NCI-H1105 (cell line): Measurements from ENCODE around the gene UBXN10.
"Not testable (repeated sequence)": the region's sequence is repeated elsewhere in the genome, so short reads cannot be mapped to it uniquely, and the experiment has no call there.

Experiments used
- DNase-seq: peaks from one replicate; lab custom pipeline; 2025; lab: John Stamatoyannopoulos, UW

UBXN10 gene

GRCh38 chr1:20200966-20201365, 15.1 kb downstream of the UBXN10 start:
- no peak for DNase-seq

- DNase-seq = no peak
Observed at GRCh38 chr1:20202166-20202565, 16.3 kb downstream of the UBXN10 start.

- DNase-seq = no peak
Observed at GRCh38 chr1:20207546-20207945, 21.6 kb downstream of the UBXN10 start.

- DNase-seq = no peak
Observed at GRCh38 chr1:20209471-20209870, 23.6 kb downstream of the UBXN10 start.

- no peak for DNase-seq
Observed at GRCh38 chr1:20210736-20211460, 25.0 kb downstream of the UBXN10 start.

GRCh38 chr1:20211511-20211931, 25.6 kb downstream of the UBXN10 start:
- no peak for DNase-seq

- DNase-seq = no peak
Observed at GRCh38 chr1:20212085-20212684, 26.3 kb downstream of the UBXN10 start.

GRCh38 chr1:20212685-20213331, 26.9 kb downstream of the UBXN10 start:
- DNase-seq = peak; percentile 86

GRCh38 chr1:20215716-20216115, 29.8 kb downstream of the UBXN10 start:
- DNase-seq = no peak

- DNase-seq = peak; percentile 2
Observed at GRCh38 chr1:20216574-20216973, 30.7 kb downstream of the UBXN10 start.

- DNase-seq = not testable (repeated sequence)
Observed at GRCh38 chr1:20219053-20219452, 33.2 kb downstream of the UBXN10 start.

- DNase-seq = no peak
Observed at GRCh38 chr1:20220036-20220435, 34.1 kb downstream of the UBXN10 start.

- no peak for DNase-seq
Observed at GRCh38 chr1:20223106-20223505, 37.2 kb downstream of the UBXN10 start.

- DNase-seq = no peak
Observed at GRCh38 chr1:20223551-20224419, 37.9 kb downstream of the UBXN10 start.

- DNase-seq = no peak
Observed at GRCh38 chr1:20224546-20224945, 38.6 kb downstream of the UBXN10 start.

- DNase-seq = no peak
Observed at GRCh38 chr1:20227704-20228103, 41.8 kb downstream of the UBXN10 start.

- no peak for DNase-seq
Observed at GRCh38 chr1:20228314-20228825, 42.5 kb downstream of the UBXN10 start.

GRCh38 chr1:20229171-20229570, 43.3 kb downstream of the UBXN10 start:
- no peak for DNase-seq

GRCh38 chr1:20232564-20232963, 46.7 kb downstream of the UBXN10 start:
- DNase-seq = not testable (repeated sequence)

- peak; percentile 21 for DNase-seq
Observed at GRCh38 chr1:20233394-20233793, 47.5 kb downstream of the UBXN10 start.

GRCh38 chr1:20233866-20234265, 48.0 kb downstream of the UBXN10 start:
- DNase-seq = no peak
